ENCODE measurements around the gene B4GALNT4. TPM values are rescaled to one million over a fixed set of nuclear protein-coding genes. Genes with fewer than 3 reads are reported as not detected.

Gene B4GALNT4
- total RNA-seq, 4 donors from 2014 or later: not detected

- in situ Hi-C loops (cut with MboI; ENCODE audit: low sequenced_read_pairs in 4 of 4) (no loop called here), intact Hi-C loops (cut with DNase I; ENCODE audit: low total_unique reads) (no loop called here)
- H3K36me3 ChIP-seq: no peaks in the 10 kb centered on the region
- TF ChIP-seq, protein P1, sequence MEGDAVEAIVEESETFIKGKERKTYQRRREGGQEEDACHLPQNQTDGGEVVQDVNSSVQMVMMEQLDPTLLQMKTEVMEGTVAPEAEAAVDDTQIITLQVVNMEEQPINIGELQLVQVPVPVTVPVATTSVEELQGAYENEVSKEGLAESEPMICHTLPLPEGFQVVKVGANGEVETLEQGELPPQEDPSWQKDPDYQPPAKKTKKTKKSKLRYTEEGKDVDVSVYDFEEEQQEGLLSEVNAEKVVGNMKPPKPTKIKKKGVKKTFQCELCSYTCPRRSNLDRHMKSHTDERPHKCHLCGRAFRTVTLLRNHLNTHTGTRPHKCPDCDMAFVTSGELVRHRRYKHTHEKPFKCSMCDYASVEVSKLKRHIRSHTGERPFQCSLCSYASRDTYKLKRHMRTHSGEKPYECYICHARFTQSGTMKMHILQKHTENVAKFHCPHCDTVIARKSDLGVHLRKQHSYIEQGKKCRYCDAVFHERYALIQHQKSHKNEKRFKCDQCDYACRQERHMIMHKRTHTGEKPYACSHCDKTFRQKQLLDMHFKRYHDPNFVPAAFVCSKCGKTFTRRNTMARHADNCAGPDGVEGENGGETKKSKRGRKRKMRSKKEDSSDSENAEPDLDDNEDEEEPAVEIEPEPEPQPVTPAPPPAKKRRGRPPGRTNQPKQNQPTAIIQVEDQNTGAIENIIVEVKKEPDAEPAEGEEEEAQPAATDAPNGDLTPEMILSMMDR (IDR thresholded peaks at IDR 0.05 in 4 of 5, conservative IDR thresholded peaks at IDR 0.05 in 1 of 5): no peak
- no peak for TF ChIP-seq POLR2A (IDR thresholded peaks at IDR 0.05)
- no peaks in the 10 kb centered on the region for H3K9me3 ChIP-seq
- ATAC-seq (no peak), DNase-seq (no peak)
- no peak overlapping the region for H3K27ac ChIP-seq
- peaks cover 18 to 32% (median 20%) of the 10 kb centered on the region in 3 donors for H3K27me3 ChIP-seq
- no peaks in the 10 kb centered on the region for H3K4me1 ChIP-seq
- no peak overlapping the region for H3K4me3 ChIP-seq
Measured at GRCh38 chr11:412641-413119, 43.4 kb downstream of the B4GALNT4 start.

- DNase-seq (no peak), ATAC-seq (no peak)
- intact Hi-C loops (cut with DNase I; ENCODE audit: low total_unique reads): no loop called here
- Histone ChIP-seq H3K9me3 (no peaks in the 10 kb centered on the region), H3K36me3 (no peaks in the 10 kb centered on the region), H3K4me1 (no peaks in the 10 kb centered on the region), H3K27ac (no peak overlapping the region), H3K4me3 (no peak overlapping the region), H3K27me3 (peaks cover 20 to 36% (median 24%) of the 10 kb centered on the region in 3 donors)
- no peak for TF ChIP-seq POLR2A (IDR thresholded peaks at IDR 0.05)
- TF ChIP-seq, protein P1 (IDR thresholded peaks at IDR 0.05 in 4 of 5, conservative IDR thresholded peaks at IDR 0.05 in 1 of 5): no peak
- in situ Hi-C loops (cut with MboI; ENCODE audit: low sequenced_read_pairs in 4 of 4): no loop called here
Measured at GRCh38 chr11:413120-414081, 44.1 kb downstream of the B4GALNT4 start.

- DNase-seq (no peak), ATAC-seq (peak in 1 of 2 donors; percentile 9)
- intact Hi-C loops (cut with DNase I; ENCODE audit: low total_unique reads): no loop called here
- Histone ChIP-seq H3K36me3 (no peaks in the 10 kb centered on the region), H3K27ac (peak overlapping the region in 2 of 4 donors; percentile 32 to 48), H3K27me3 (peaks cover 23 to 40% (median 30%) of the 10 kb centered on the region in 3 donors), H3K4me1 (no peaks in the 10 kb centered on the region), H3K4me3 (peak overlapping the region in 3 of 4 donors; percentile 10 to 56 (median 38)), H3K9me3 (no peaks in the 10 kb centered on the region)
- TF ChIP-seq POLR2A (IDR thresholded peaks at IDR 0.05): no peak
- TF ChIP-seq, protein P1 (IDR thresholded peaks at IDR 0.05 in 4 of 5, conservative IDR thresholded peaks at IDR 0.05 in 1 of 5): no peak
- in situ Hi-C loops (cut with MboI; ENCODE audit: low sequenced_read_pairs in 4 of 4): no loop called here
Measured at GRCh38 chr11:414318-414857, 45.1 kb downstream of the B4GALNT4 start.

GRCh38 chr11:415640-416041 is 46.3 kb downstream of the B4GALNT4 start:
- in situ Hi-C loops (cut with MboI; ENCODE audit: low sequenced_read_pairs in 4 of 4): no loop called here
- peaks cover 28 to 52% (median 35%) of the 10 kb centered on the region in 3 donors for H3K27me3 ChIP-seq
- intact Hi-C loops (cut with DNase I; ENCODE audit: low total_unique reads): no loop called here
- no peak for TF ChIP-seq POLR2A (IDR thresholded peaks at IDR 0.05)
- TF ChIP-seq, protein P1 (IDR thresholded peaks at IDR 0.05 in 4 of 5, conservative IDR thresholded peaks at IDR 0.05 in 1 of 5): no peak
- ATAC-seq: no peak
- H3K9me3 ChIP-seq: no peaks in the 10 kb centered on the region
- DNase-seq: no peak
- H3K4me1 ChIP-seq: no peaks in the 10 kb centered on the region
- peak overlapping the region; percentile 20 to 56 (median 50) for H3K4me3 ChIP-seq
- H3K27ac ChIP-seq: peak overlapping the region; percentile 34 to 74 (median 68)
- no peaks in the 10 kb centered on the region for H3K36me3 ChIP-seq

Measured in gastrocnemius medialis (tissue), 4 donors.